G401.6 (cell line): ENCODE results near the gene MTHFR.

Experiments used
- FAIRE-seq: peaks from 2 replicates; lab custom pipeline; 2012; peaks lifted over from hg19 to GRCh38; lab: Jason Lieb, UNC

The MTHFR gene

DNA sequence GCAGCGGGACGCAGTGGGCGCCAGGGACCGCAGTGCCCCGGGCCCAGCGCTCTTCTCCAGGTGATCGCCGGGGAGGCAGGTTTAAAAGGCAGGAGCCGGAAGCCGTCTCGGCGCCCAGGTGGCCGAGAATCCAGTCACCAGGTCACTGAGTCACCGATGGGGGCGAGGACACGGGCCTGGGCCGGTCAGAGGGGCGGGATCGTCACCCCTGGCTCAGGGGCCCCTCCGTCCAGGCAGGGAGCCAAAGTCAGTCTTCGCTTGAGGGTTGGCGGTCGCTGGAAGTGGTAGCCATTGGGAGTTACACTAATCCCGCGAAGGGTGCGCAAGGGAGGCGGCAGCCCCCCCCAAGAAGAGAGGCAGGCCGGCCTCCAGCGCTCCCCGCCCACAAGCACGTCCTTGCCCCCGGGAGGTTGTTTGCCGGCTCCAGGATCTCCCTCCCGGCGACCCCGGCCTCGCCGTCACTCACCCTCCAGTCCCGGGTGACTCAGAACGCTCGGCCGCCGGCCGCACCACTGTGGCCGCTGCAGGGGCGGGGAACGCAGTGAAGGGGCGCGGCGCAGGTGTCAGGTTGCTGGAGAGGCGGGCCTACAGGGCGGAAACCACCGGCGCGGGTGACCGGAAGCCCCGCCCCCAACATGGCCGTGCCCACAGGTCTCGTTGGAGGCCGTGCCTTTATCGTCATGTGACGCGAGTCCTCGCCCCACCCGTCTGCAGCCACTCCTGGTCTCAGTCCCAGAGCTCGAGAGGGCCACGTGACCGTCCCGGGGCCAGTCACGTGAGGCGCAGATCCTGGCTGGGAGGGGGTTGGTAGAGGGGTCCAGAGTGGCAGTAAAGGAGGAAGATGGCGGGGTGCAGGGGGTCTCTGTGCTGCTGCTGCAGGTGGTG, at the start of gene MTHFR, which contains the start of gene CLCN6:
Gene MTHFR (minus strand): TSS at position 543 of the 885 bp plus-strand sequence. CDS start 2,848 bp downstream, outside the sequence.
Gene CLCN6 (plus strand): TSS at position 770 of the 885 bp plus-strand sequence. CDS start 72 bp downstream, at position 842.
- peak; percentile 97 for FAIRE-seq

DNA sequence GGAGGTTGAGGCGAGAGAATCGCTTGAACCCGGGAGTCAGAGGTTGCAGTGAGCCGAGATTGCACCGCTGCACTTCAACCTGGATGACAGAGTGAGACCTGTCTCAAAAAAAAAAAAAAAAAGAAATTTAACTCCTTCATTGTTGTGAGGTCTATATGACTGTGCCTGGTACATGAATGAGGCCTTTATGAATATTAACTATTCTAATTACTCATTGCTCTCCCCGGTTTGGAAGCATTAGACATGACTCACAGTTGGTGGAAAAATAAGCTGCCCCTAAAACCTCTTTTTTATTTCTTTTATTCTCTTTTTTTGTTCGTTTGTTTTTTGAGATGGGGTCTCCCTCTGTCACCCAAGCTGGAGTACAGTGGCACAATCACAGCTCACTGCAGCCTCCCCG, 49.7 kb upstream of the MTHFR start:
- FAIRE-seq = no peak

DNA sequence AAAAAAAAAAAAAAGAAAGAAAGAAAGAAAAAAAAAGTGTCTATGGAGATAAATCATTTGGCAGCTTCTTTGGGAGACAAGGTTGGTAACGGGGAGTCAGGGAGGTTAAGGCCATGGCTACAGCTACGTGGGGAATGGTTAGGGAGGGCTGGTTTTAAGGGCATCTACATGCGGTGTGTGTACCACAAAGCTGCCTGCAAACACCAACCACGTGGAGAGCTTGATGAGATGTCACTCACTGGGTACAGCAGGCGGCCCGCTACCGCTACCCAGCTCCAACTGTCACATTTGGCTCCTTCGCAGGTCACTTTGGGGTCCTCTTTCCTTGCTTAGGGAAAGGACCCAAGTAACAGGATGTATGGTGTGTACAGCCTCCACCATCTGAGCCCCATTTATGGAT, 48.8 kb upstream of the MTHFR start:
- no peak for FAIRE-seq

DNA sequence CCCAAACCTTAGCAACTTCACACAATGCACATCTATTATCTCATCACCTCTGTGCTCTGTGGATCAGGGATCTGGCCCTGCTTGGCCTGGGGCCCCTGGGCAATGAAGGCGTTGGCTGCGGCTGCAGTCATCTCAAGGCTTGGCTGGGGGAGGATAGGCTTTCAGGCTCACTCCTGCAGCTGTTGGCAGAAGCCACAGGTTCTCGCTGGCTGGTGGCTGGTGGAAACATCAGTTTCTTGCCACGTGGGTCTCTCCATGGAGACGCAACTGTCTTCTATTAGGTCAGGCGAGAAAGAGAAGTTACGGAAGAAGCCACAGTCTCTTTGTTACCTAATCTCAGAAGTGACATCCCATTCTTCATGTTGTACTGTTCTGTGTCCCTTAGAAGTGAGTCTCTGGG, 45.4 kb upstream of the MTHFR start:
- FAIRE-seq = no peak

DNA sequence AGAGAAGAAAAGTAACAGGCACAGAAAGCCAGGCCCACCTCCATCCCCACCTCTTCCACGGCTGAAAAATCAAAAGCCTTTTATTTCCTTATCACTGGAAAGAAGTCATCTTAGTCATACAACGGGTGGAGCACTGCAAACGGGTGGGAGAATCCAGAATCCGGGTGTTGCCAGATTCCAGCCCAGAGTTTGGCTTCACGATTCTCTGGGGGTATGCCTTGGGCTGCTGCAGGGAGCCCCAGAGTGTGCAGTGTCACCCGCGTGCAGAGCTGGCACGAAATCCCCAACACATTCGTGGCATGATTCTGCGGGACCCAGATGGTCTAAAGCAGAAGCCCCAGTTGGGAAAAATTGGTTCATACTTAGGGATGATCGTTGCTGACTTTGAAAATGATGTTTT, 44.4 kb upstream of the MTHFR start:
- FAIRE-seq = no peak

DNA sequence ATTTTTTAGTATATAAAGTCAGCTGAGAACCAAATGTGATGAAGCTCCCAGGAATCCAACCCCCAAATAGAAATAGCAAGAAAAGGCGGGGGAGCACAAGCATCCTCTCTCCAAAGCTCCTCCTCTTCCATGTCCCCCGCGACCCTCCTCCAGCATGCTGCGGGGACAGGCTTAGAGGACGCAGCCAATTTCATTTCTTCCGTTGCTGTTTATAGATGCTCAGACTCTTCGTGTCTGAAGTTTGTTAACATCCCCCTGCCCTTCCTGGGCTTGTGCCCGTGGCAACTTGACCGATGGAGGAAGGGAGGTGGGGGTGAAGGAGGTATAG, 42.6 kb upstream of the MTHFR start:
- no peak for FAIRE-seq

DNA sequence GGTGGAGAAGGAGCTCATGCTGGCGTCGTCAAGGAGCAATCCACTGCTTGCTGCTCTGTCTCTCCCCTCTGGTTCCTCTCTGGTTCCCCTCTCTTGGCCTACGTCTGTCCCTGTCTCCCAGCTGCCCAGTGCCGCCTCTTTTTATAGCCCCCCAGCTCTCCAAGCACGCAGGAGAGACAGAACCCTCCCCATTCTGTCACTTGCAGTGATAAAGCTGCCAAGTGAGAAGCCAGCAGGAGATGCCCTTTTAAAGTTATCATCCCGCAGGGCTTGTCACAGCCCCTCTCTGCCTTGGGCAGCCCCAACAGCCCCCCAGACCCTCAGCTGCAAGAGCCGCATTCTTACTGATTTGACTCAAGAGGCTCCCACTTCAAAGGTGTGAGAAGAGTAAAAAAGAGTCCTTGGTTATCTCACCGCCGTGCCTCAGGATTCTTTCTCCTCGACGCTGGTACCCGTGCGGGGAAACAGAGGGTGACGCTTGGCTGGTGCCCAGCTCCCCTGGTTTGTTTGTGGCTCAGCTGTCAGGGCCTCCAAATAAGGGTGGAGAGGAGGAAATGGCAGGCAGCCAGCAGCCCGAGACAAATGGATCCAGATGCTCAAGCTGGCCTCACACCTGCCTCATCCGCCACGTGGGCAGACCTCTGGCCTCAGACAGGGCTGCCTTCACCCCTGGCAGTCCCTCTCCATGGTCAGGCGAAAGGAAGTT, 42.1 kb upstream of the MTHFR start, which contains the start of gene NPPA:
Gene NPPA (minus strand): TSS at position 117 of the 706 bp plus-strand sequence. CDS start 99 bp downstream, at position 18.
- FAIRE-seq = no peak

DNA sequence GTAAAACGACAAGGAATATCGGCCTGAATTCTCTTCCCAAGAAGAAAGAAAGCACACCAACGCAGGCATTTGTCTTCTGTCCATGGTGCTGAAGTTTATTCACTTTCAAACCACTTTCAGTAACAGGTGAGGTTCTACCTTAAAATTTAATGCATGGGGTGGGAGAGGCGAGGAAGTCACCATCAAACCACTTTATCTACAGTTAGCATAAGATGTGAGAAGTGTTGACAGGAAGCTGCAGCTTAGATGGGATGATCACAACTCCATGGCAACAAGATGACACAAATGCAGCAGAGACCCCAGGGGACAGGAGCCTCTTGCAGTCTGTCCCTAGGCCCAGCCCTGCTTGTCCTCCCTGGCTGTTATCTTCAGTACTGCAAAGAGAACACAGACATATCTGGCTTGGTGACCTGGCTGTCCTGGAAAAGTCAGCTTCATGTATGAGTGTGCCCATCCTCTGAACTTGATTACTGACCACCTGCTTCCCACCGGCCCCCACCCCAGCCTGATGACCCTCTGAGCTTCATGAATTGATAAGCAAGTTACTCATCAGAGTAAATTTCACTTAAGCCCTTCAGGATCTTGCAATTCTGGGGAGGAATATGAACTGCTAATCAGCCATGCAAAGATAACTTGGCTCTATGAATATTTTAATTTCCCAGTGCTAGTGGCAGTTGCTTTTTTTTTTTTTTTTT, 40.0 kb upstream of the MTHFR start:
- no peak for FAIRE-seq

DNA sequence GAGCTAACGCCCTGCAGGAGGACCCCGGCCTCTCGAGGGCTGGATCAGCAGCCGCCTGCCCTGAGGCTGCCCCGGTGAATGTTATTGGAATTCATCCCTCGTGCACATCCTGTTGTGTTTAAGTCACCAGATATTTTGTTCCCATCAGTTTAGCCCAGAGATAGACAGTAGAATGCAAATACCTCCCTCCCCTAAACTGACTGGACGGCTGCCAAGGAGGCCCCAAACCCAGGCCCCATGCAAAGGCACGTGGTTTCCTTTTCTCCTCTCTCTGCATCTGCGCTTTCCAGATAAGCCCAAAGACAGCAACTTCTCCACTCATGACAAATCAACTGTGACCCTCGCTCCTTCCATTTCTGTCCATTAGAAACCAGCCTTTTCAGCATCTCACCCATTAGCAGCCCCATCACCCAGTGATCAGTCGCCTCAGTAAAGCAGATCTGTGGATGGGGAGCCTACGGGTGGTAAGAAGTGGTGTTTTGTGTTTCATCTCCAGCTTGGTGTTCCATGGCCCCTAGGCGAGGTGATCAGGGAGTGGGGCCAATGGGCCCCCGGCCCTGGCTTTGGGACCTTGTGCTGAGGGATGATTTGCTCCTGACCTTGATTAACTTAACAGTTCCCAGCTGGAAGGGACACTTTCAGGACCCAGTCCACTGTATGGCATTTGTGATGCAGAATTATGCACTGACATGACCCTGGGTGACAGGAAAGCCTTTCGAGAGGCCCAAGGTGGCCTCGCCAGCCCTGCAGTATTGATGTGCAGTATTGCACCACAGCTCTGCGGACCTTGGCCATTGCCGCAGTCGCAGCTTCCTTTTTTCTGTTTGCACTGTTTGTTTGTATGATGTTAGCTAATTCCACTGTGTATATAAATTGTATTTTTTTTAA, 36.6 kb upstream of the MTHFR start:
- FAIRE-seq = no peak

DNA sequence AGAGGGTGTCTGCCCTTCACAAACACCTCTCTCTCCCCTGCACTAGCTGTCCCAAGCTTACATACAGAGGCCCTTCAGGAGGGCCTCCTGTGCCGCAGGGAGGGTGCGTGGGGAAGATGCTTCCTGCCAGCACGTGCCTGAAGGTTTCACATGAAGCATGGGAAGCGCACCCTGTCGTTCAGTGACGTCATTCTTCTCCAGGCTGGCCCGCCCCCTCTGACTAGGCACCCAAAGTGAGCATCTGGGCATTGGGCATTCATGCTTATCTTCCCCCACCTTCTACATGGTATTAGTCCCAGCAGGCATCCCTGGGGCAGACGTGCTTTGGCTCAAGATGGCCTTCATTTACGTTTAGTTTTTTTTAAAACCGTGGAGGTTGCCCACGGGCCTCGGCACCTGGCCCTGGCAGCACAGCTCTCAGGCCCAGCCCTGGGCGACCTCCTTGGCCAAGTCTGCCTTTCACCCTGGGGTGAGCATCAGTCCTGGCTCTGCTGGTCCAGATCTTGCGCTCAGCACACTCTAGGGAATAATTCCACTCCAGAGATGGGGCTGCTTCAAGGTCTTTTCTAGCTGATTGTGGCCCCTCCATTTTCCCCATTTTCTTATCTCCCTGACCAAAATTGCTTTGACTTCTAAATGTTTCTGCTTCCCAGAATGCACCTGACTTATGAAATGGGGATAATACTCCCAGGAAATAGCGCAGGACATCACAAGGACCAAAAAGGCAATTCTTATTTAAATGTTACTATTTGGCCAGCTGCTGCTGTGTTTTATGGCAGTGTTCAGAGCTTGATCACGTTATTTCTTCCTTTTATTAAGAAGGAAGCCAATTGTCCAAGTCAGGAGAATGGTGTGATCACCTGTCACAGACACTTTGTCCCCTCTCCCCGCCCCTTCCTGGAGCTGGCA, 35.7 kb upstream of the MTHFR start:
- no peak for FAIRE-seq

DNA sequence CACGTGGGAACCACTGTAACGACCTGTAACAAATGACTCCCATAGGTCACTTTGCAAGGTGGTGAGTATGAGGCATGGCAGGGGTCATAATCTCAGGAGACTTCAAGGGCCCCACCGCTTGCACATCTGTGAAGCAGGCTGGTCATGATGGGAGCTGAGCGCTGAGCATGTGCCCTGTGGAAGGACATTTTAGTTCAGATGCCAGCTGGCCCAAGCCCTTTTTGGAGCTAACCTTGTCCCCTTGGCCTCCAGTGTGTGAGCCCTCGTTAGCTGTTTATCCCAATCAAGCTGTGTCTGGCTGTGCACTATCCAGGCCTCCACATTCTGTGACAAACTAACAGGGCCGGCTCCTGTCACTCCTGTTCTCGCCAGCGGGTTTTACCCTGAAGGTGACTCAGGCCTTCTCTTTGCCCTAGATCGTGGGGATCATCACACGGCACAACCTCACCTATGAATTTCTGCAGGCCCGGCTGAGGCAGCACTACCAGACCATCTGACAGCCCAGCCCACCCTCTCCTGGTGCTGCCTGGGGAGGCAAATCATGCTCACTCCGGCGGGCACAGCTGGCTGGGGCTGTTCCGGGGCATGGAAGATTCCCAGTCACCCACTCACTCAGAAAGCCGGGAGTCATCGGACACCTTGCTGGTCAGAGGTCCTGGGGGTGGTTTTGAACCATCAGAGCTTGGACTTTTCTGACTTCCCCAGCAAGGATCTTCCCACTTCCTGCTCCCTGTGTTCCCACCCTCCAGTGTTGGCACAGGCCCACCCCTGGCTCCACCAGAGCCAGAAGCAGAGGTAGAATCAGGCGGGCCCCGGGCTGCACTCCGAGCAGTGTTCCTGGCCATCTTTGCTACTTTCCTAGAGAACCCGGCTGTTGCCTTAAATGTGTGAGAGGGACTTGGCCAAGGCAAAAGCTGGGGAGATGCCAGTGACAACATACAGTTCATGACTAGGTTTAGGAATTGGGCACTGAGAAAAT, 34.3 kb upstream of the MTHFR start:
- no peak for FAIRE-seq

DNA sequence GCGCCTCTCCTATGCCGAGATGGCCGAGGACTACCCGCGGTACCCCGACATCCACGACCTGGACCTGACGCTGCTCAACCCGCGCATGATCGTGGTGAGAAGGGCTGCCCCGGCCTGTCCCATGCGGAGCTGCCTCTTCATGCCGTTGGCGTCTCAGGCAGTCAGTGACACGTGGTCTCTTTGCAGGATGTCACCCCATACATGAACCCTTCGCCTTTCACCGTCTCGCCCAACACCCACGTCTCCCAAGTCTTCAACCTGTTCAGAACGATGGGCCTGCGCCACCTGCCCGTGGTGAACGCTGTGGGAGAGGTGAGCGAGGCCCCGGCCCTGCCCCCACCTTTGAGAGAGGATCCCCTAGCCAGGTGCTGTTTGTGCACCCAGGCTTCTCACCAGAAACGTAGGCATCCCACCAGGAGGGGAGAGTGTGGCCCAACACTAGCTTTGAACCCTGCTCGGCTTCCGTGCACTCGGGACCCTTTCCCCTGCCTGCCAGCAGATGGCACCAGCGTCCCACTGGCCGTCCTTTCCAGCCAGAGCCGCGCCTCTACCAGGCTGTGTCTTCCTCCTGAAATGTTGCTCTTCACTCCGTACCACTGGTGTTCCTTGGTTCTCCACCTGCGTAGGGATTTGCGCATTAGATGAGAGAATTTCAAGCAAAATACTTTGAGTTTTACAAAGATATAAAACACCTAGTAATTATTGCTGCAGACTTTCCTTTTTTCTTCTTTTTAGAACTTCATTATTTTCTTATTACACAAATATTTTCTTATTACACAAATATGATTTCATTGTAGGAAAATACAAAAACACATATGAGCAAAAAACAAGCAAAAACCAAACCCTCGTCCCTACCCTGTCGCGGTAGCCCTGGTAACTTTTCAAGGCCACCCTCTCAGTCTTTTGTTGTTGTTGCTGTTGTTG, 32.8 kb upstream of the MTHFR start:
- FAIRE-seq = peak; percentile 40

DNA sequence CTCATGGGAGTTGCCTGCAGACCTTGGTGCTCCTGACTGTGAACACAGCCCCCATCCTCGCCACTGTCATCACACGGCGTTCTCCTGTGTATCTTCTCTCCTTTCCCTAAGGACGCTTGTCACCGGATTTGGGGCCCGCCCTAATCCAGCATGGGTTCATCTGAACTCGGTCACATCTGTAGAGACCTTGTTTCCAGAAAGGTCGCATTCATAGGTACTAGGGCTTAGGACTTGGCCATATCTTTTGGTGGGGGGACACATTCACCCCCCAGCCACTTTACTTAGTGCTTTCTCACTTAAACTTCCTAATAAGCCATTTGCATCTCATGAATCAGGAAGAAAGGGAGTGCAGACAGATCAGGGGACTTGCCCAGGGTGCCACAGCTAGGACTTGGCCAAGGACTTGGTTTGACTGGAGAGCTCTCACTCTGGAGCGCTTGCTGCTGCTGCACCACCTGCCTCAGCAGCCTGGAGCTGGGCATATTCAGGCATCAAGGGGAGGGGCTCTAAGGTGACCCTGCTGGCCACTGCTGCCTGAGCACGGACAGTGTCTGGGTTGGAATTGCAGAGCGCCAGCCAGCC, 32.1 kb upstream of the MTHFR start:
- FAIRE-seq = no peak

DNA sequence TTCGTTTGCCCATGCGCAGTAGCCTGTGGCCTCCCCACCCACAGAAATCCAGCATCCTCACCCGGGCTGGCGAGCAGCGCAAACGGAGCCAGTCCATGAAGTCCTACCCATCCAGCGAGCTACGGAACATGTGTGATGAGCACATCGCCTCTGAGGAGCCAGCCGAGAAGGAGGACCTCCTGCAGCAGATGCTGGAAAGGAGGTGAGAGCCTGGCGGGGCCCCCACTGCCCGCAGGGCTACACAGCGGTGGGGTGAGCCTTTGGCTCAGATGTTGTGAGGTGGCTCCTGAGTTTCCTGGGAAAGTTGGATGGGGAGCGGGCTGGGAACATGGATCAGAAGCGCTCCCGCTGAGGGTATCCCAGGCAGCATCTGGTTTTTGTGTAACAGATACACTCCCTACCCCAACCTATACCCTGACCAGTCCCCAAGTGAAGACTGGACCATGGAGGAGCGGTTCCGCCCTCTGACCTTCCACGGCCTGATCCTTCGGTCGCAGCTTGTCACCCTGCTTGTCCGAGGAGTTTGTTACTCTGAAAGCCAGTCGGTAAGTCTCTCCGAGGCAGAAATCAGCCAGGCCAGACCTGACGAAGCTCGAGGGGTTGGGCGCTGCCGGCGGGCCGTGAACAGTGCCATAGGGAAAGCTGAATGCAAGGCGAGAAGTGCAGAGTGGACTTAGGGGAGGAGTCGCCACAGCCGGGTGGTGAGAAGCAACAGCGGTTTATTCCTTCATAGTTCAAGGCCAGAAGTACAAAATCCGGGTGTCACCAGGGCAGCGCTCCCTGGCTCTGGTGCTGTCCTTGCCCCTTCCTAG, 31.4 kb upstream of the MTHFR start:
- no peak for FAIRE-seq

DNA sequence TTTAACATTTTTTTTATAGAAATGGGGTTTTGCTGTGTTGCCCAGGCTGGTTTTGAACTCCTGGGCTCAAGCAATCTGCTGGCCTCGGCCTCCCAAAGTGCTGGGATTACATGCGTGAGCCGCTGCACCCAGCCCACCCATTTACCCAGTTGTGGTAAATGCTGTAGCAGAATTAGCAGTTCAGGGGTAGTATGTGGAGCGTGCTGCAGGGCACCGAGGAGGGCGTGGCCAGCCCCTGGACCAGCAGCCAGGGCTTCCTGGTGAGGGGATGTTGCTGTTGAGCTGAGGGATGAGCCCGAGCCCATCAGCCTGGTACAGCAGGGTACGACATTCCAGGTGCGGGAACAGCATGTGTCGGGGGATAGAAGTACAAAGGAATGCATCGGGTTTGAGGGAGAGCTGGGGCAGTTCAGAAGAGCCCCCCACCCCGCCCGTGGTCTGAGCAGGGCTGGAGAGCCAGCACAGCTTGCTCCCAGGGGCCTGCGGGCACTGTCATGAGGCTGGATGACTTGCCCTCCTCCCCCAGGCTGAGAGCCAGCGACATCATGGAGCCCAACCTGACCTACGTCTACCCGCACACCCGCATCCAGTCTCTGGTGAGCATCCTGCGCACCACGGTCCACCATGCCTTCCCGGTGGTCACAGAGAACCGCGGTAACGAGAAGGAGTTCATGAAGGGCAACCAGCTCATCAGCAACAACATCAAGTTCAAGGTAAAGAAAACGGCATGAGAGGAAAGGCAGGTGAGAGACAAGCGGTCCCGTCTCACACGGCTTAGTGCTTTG, 29.9 kb upstream of the MTHFR start:
- no peak for FAIRE-seq

DNA sequence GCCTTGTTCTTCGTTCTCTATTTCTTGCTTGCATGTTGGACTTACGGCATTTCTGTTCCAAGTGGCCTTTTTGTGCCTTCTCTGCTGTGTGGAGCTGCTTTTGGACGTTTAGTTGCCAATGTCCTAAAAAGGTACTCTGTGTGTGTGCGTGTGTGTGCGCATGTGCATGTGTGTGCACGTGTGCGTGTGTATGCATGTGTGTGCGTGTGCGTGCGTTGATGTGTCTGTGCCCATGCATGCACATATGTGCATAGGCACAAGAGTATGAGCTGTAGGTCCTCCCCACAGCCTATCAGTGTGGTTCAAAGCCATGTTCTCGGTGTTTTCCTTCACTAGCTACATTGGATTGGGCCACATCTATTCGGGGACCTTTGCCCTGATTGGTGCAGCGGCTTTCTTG, 28.1 kb upstream of the MTHFR start:
- no peak for FAIRE-seq
